H9 (cell line): ENCODE data around the gene UMPS. TPM values are rescaled to one million over a fixed set of nuclear protein-coding genes. Genes with fewer than 3 reads are reported as not detected.

ENCODE experiments used
- DNase-seq: peaks from one replicate; pipeline ENCODE4 v3.0.0-alpha.2; 2017
- H2AFZ ChIP-seq: one replicate; pipeline ENCODE4 v1.6.1; 2013; ENCODE audit warnings: mild to moderate bottlenecking, low read length, control low read depth, moderate library complexity
- H2AK5ac ChIP-seq: 2 replicates; pipeline ENCODE4 v1.6.1; 2013; ENCODE audit warnings: low read length, control low read depth, mixed read lengths; ENCODE audit not compliant: insufficient read length
- H2BK120ac ChIP-seq: one replicate; pipeline ENCODE4 v1.6.1; 2013; ENCODE audit warnings: low read depth, mild to moderate bottlenecking, low read length, control low read depth, inconsistent platforms; ENCODE audit not compliant: poor library complexity, severe bottlenecking
- H2BK12ac ChIP-seq: 2 replicates; pipeline ENCODE4 v1.6.1; 2013; ENCODE audit warnings: low read length, control low read depth, mixed read lengths, low read depth; ENCODE audit not compliant: insufficient read length
- H2BK15ac ChIP-seq: 2 replicates; pipeline ENCODE4 v1.6.1; 2013; ENCODE audit warnings: low read depth, low read length, control low read depth
- H2BK20ac ChIP-seq: one replicate; pipeline ENCODE4 v1.6.1; 2013; ENCODE audit warnings: low read depth, mild to moderate bottlenecking, low read length, control low read depth, inconsistent platforms; ENCODE audit not compliant: poor library complexity, severe bottlenecking
- H2BK5ac ChIP-seq: 2 replicates; pipeline ENCODE4 v1.6.1; 2013; ENCODE audit warnings: low read length, control low read depth, mixed read lengths; ENCODE audit not compliant: insufficient read length
- H3K14ac ChIP-seq: 2 replicates; pipeline ENCODE4 v1.6.1; 2013; ENCODE audit warnings: low read length, control low read depth; ENCODE audit not compliant: insufficient read depth
- H3K18ac ChIP-seq: 2 replicates; pipeline ENCODE4 v1.6.1; 2013; ENCODE audit warnings: low read depth, mild to moderate bottlenecking, mixed read lengths, low read length, control low read depth; ENCODE audit not compliant: insufficient read length
- H3K23ac ChIP-seq: 2 replicates; pipeline ENCODE4 v1.6.1; 2013; ENCODE audit warnings: low read length, control low read depth, mixed read lengths, low read depth; ENCODE audit not compliant: insufficient read length
- H3K23me2 ChIP-seq: 2 replicates; pipeline ENCODE4 v1.6.1; 2013; ENCODE audit warnings: low read depth, mild to moderate bottlenecking, mixed read lengths, low read length, control low read depth; ENCODE audit not compliant: insufficient read length, poor library complexity, severe bottlenecking
- H3K27ac ChIP-seq: 2 replicates; pipeline ENCODE4 v1.5.1; 2013; ENCODE audit warnings: low read length, control low read depth, mixed read lengths, low read depth; ENCODE audit not compliant: insufficient read length
- H3K27me3 ChIP-seq: 2 replicates; pipeline ENCODE4 v1.6.1; 2013; ENCODE audit warnings: low read length, control low read depth, inconsistent platforms; ENCODE audit not compliant: insufficient read depth
- H3K4ac ChIP-seq: 2 replicates; pipeline ENCODE4 v1.6.1; 2013; ENCODE audit warnings: low read depth, mild to moderate bottlenecking, control low read depth, inconsistent platforms, low read length, moderate library complexity
- H3K4me1 ChIP-seq: 2 replicates; pipeline ENCODE4 v1.6.1; 2013; ENCODE audit warnings: low read length, control low read depth, inconsistent platforms; ENCODE audit not compliant: insufficient read depth
- H3K4me2 ChIP-seq: 2 replicates; pipeline ENCODE4 v1.6.1; 2013; ENCODE audit warnings: low read length, control low read depth, mixed read lengths; ENCODE audit not compliant: insufficient read length, insufficient read depth
- H3K56ac ChIP-seq: 2 replicates; pipeline ENCODE4 v1.6.1; 2013; ENCODE audit warnings: low read depth, mild to moderate bottlenecking, mixed read lengths, low read length, control low read depth; ENCODE audit not compliant: insufficient read length
- H3K79me1 ChIP-seq: 2 replicates; pipeline ENCODE4 v1.6.1; 2013; ENCODE audit warnings: low read depth, mild to moderate bottlenecking, moderate library complexity, low read length, control low read depth, inconsistent platforms; ENCODE audit not compliant: insufficient read depth, poor library complexity, severe bottlenecking
- H3K79me2 ChIP-seq: 2 replicates; pipeline ENCODE4 v1.6.1; 2013; ENCODE audit warnings: low read length, control low read depth, inconsistent platforms; ENCODE audit not compliant: insufficient read depth
- H3K9ac ChIP-seq: 2 replicates; pipeline ENCODE4 v1.6.1; 2013; ENCODE audit warnings: low read length, control low read depth, mixed read lengths; ENCODE audit not compliant: insufficient read length; ENCODE audit errors: extremely low read depth
- H3K9me3 ChIP-seq: one replicate; pipeline ENCODE4 v1.6.1; 2013; ENCODE audit warnings: low read depth, low read length, inconsistent platforms; ENCODE audit not compliant: control insufficient read depth
- H3T11ph ChIP-seq: one replicate; pipeline ENCODE4 v1.6.1; 2013; ENCODE audit warnings: mild to moderate bottlenecking, low read length, control low read depth, inconsistent platforms
- H4K20me1 ChIP-seq: one replicate; pipeline ENCODE4 v1.6.1; 2013; ENCODE audit not compliant: control insufficient read depth, insufficient read length, insufficient read depth
- H4K5ac ChIP-seq: 2 replicates; pipeline ENCODE4 v1.6.1; 2013; ENCODE audit warnings: low read depth, mild to moderate bottlenecking, mixed read lengths, low read length, control low read depth; ENCODE audit not compliant: insufficient read length
- H4K8ac ChIP-seq: replicated peaks from 2 replicates; pipeline ENCODE4 v1.6.1; 2013; ENCODE audit warnings: low read length, control low read depth, mixed read lengths, low read depth; ENCODE audit not compliant: insufficient read length
- H4K91ac ChIP-seq: 2 replicates; pipeline ENCODE4 v1.6.1; 2013; ENCODE audit warnings: low read depth, mild to moderate bottlenecking, moderate library complexity, mixed read lengths, low read length, control low read depth; ENCODE audit not compliant: insufficient read length
- H3K27ac Mint-ChIP-seq, 3 experiments: 2 replicates in 2 of 3; 3 replicates in 1 of 3; pipeline ENCODE4 v1.8.0; 2020 to 2021; ENCODE audit warnings: mixed read lengths in 3 of 3, mild to moderate bottlenecking in 1 of 3, moderate library complexity in 1 of 3
- H3K27me3 Mint-ChIP-seq: 2 replicates; pipeline ENCODE4 v1.8.0; 2021; ENCODE audit warnings: low read depth, mild to moderate bottlenecking, moderate library complexity, mixed read lengths
- H3K36me3 Mint-ChIP-seq, 3 experiments: 2 replicates in 2 of 3; 3 replicates in 1 of 3; pipeline ENCODE4 v1.8.0; 2020 to 2021; ENCODE audit warnings: low read depth in 3 of 3, mixed read lengths in 3 of 3; ENCODE audit not compliant: insufficient read depth in 1 of 3
- H3K4me1 Mint-ChIP-seq, 2 experiments: 2 replicates each; pipeline ENCODE4 v1.8.0; 2020; ENCODE audit warnings: mixed read lengths in 2 of 2
- H3K4me3 Mint-ChIP-seq, 2 experiments: 2 replicates in 1 of 2; 3 replicates in 1 of 2; pipeline ENCODE4 v1.8.0; 2020 to 2021; ENCODE audit warnings: mild to moderate bottlenecking in 2 of 2, mixed read lengths in 2 of 2, moderate library complexity in 1 of 2
- H3K9me3 Mint-ChIP-seq, 2 experiments: 2 replicates in 1 of 2; 3 replicates in 1 of 2; pipeline ENCODE4 v1.8.0; 2020; ENCODE audit warnings: mild to moderate bottlenecking in 2 of 2, mixed read lengths in 2 of 2, moderate library complexity in 1 of 2
- CTCF ChIP-seq: fragments of 200-600 bp; sonication (generic); conservative IDR thresholded peaks from 3 replicates; pipeline ENCODE4 v1.8.0; 2021; ENCODE audit warnings: antibody characterized with exemption, mild to moderate bottlenecking
- WGBS: extraction: QIAGEN DNeasy Blood & Tissue Kit; methylation state at CpG from one replicate; pipeline ENCODE4 v1.1.7; 2013; ENCODE audit warnings: missing lambda C conversion rate, low lambda C conversion rate, mixed read lengths; ENCODE audit not compliant: insufficient read length; ENCODE audit errors: extremely low coverage; 5-methylcytosine and 5-hydroxymethylcytosine counted together
- total RNA-seq: library from RNA; stranded (reverse); gene quantifications from 2 replicates; pipeline ENCODE4 v1.2.1, GENCODE V29; 2021

Gene UMPS
- total RNA-seq, 1 experiment from 2014 or later = 65.4 TPM

DNA sequence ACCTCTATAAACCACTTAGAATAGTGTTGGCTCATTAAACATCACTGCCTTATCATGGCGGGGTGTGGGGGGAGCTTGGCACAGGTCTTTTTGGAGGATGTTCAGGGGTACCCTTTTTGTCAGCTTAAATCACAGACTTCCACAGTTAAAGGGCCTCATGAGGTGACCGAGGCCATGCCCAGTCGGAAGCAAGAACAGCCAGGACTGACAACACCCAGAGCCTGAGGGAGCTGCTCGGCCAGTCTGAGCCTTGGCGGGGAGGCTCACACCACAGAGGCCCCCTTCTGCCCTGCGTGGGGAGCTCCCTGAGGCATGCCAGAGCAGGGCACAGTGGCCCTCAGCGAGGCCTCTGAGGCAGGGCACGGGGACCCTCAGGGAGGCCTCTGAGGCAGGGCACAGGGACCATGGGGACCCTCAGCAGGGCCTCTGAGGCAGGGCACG, 49.5 kb downstream of the UMPS start:
- no peak for TF ChIP-seq CTCF
- H3K4me1 ChIP-seq = peaks cover 12% of the 10 kb centered on the region; the same call in 1 of the 2 replicates
- no peaks in the 10 kb centered on the region for H3K23me2 ChIP-seq
- H2BK20ac ChIP-seq = no peak overlapping the region
- Mint-ChIP-seq H3K36me3 (peaks cover 14 to 46% (median 17%) of the 10 kb centered on the region in 3 experiments; a peak in 6 of 7 replicates), H3K4me3 (no peak overlapping the region), H3K9me3 (no peaks in the 10 kb centered on the region), H3K27me3 (no peaks in the 10 kb centered on the region), H3K4me1 (peaks cover 30 to 37% of the 10 kb centered on the region in 2 experiments), H3K27ac (peak overlapping the region in 2 of 3 experiments; percentile 42 to 73; a peak in 3 of 7 replicates)
- H3K4me2 ChIP-seq = no peak overlapping the region
- no peak overlapping the region for H2AK5ac ChIP-seq
- H3K56ac ChIP-seq = no peak overlapping the region
- H2AFZ ChIP-seq = no peak overlapping the region
- H3K9ac ChIP-seq = no peak overlapping the region
- no peak overlapping the region for H3T11ph ChIP-seq
- no peak overlapping the region for H2BK120ac ChIP-seq
- no peaks in the 10 kb centered on the region for H3K79me2 ChIP-seq
- H3K9me3 ChIP-seq = no peaks in the 10 kb centered on the region
- H3K23ac ChIP-seq = no peak overlapping the region
- H3K79me1 ChIP-seq = peaks cover 3% of the 10 kb centered on the region
- no peak overlapping the region for H2BK15ac ChIP-seq
- no peaks in the 10 kb centered on the region for H4K20me1 ChIP-seq
- DNase-seq = no peak
- no peak overlapping the region for H4K91ac ChIP-seq
- no peak overlapping the region for H4K8ac ChIP-seq
- H3K14ac ChIP-seq = no peak overlapping the region
- H3K27me3 ChIP-seq = no peaks in the 10 kb centered on the region
- no peak overlapping the region for H4K5ac ChIP-seq
- no peak overlapping the region for H3K27ac ChIP-seq
- no peak overlapping the region for H3K18ac ChIP-seq
- no peak overlapping the region for H2BK5ac ChIP-seq
- peak overlapping the region; percentile 55 for H2BK12ac ChIP-seq
- no CpG with 5 or more reads among the region's 9 CpGs for WGBS
- no peak overlapping the region for H3K4ac ChIP-seq
